Fibroblast of peridontal ligament (primary cell): Measurements from ENCODE around the gene PNPLA4.
A peak's percentile ranks its signal among the peaks of the same experiment; 100 is the strongest.

ENCODE experiments used
- DNase-seq: peaks from one replicate; pipeline ENCODE4 v3.0.0-alpha.2; 2010; ENCODE audit errors: extremely low read depth

The PNPLA4 gene, protein sequence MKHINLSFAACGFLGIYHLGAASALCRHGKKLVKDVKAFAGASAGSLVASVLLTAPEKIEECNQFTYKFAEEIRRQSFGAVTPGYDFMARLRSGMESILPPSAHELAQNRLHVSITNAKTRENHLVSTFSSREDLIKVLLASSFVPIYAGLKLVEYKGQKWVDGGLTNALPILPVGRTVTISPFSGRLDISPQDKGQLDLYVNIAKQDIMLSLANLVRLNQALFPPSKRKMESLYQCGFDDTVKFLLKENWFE

GRCh38 chrX:7927259-7928167 lies at the start of gene PNPLA4:
Gene PNPLA4 (minus strand): TSS chrX:7927413. CDS start chrX:7926119, 1,294 bp downstream.
- peak; percentile 64 for DNase-seq

GRCh38 chrX:7972586-7972985 lies 45.4 kb upstream of the PNPLA4 start:
- DNase-seq = no peak

DNA sequence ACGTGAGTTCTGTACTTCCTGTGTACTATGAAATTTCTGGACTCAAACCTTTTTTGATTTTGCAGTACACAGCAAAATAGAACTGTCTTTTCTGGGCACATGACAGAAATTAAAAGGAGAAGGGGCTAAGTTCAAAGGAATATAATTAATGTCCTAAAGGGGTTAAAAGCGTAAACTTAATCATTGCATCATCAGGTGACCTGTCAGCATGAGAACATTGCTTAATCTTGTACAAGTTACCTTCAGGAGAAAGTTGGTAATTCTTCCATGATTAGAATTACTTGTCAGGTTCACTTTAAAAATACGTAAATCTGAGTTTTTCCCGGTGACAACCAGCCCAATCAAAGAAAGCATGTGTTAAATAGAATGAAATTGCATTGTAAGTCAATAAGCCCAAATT lies 43.2 kb upstream of the PNPLA4 start:
- no peak for DNase-seq

- no peak for DNase-seq
Measured at GRCh38 chrX:7965436-7965835, 38.2 kb upstream of the PNPLA4 start.

DNA sequence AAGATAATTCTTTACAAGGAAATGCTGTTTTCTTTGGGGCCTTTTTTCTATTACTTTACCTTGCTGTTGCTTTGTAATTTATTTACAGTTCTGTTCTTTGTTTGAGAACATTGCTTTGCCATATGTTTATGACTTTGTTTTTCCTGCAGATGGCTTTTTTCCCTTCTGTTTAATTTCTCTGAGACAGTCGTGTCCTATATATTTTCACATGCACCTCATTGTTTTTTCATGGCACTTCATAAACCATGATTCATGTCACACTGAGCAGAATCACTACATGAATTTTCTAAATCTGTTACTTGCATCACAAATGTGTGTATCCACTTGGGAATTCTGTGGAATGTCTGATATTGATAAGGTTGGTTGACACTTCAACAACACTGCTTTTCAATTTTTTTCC lies 33.0 kb upstream of the PNPLA4 start:
- DNase-seq = no peak

GRCh38 chrX:7953446-7953845 lies 26.2 kb upstream of the PNPLA4 start:
- no peak for DNase-seq

- no peak for DNase-seq
Measured at GRCh38 chrX:7950865-7951264, 23.7 kb upstream of the PNPLA4 start.

DNA sequence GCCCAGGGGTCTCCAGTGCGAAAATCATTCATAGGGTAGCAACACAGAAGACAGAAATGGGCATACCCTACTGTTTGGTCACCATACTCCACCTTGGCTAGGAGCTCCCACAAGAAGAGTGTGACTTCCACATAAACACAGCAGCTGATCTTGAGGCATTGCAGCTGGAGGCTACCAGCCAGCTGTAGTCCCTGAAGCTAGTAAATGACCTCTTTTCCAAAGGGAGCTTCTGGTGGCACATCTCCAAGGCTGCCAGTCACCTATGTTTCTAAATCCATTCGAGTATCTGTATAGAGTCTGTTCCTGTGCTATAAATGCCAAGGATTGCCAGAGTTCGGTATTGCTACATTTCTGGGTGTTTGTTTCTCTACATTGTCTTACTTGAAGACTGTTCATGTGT lies 21.3 kb upstream of the PNPLA4 start:
- DNase-seq = no peak

DNA sequence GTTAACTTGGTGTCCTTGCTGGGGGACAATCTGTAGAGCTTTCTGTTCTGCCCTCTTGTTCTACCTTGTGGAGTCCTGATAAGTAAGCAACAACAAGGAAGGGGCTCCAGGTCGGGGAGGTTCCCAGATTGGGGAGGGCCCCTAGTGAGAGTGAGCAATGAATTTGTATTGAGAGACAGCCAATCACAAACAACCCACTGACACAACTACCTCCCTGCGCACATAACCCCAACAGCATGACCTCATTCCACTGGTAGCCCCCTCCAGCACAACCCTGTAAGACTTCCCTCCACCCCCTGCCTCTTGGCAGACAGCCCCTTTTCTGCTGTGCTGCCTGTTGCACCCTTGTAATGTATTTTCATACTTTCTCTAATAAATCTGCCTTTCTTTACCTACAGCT lies 19.7 kb upstream of the PNPLA4 start:
- DNase-seq = no peak

DNA sequence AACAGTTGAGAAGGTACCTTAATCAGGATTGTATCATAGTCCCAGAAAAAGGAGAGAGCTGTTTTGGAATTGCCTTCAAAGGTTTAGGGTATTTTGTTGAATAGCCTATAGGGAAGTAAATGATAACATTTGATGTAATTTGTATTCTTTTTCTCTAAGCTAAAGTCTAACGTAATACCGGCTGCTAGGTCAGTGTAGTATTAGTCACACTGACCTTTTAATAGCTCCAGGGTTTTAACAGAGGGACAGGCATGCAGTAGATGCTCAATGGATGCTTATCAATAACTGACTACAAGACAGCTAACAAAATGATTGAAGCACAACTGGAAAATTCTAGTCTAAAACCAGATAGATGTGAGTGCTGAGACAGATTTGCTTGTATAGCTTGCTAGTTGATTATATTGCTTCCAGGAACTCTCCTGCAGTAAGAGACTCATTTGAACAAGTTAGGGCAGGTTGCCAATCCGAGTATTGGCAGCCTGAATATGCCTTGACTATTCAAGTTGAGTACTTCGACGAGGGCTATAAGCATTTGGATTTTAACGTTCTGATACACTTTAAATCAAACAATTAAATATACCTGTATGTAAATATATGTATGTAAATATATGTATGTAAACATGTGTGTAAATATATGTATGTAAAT lies 16.5 kb upstream of the PNPLA4 start:
- DNase-seq = no peak

DNA sequence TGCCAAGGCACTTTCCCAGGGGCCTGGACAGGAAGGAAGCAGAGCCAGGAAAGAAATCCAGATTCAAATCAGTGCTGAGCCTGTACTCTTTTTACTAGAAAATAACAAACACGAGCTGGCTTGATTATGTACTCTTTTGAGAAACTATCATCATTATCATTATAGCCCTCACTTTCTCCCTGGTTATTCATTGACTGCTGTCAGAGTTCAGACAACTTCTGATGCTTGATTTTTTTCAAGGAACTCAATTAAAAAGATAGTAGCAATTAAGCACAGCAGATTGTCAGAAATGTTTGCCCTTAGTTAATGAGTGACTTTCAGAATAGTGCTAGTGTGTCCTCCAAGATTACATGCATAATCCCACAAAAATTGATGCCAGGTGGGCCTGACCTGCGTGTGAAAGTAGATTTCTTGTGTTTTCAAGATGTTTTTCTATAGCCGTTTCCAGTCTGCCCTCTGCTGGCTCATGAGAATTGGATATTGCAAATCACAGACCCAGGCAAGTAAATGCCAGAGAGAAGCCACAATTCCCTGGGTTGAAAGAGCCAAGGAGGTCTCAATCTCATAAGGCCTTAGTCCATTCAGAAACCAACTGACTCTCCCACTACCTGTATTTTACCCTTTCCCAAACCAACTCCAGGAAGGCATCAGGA lies 14.3 kb upstream of the PNPLA4 start:
- DNase-seq = peak; percentile 8

- no peak for DNase-seq
Measured at GRCh38 chrX:7934026-7934425, 6.8 kb upstream of the PNPLA4 start.

DNA sequence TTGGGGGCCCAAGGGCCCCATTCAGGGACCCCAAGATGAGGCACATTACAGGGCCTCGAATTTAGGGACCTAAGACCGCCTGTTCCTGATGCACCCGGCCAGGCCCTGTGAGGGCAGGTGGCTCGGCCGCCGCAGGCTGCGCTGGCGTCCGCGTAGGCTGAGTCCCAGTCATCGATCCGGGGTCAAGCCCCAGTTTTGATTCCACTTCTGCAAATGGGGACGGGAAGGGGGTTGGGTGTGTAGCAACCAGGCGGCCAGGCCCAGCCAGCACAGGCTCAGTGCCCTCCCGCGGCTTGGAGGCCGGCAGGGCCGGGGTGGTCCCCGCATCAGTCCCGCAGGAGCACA lies 327 bp downstream of the PNPLA4 start:
- no peak for DNase-seq

- peak; percentile 31 for DNase-seq
Measured at GRCh38 chrX:7926501-7926900, 712 bp downstream of the PNPLA4 start.

GRCh38 chrX:7925867-7926472 lies 1.2 kb downstream of the PNPLA4 start:
- peak; percentile 70 for DNase-seq

GRCh38 chrX:7921750-7922149 lies 5.5 kb downstream of the PNPLA4 start:
- no peak for DNase-seq

DNA sequence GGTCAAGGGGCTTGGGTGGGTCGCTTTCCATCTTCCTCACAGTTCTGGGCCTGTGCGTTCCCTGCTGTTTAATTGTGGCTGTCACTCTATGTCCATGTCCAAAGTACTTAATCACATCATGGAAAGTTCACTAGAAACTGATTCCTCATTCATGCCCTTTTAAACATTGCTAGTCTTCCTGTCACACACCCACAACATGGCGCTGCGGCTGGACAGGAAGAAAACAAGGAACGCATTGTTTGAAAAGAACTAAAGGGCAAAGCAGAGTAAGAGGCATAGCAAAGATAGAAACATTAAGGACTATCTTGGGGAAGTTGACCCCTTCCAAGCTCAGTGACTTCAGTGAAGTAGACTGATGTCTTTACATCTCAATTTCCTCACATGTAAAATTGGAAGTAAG lies 18.4 kb downstream of the PNPLA4 start:
- no peak for DNase-seq

- DNase-seq = peak; percentile 19
Measured at GRCh38 chrX:7904562-7904961, 22.7 kb downstream of the PNPLA4 start.

GRCh38 chrX:7891928-7892327 lies 35.3 kb downstream of the PNPLA4 start:
- DNase-seq = no peak

DNA sequence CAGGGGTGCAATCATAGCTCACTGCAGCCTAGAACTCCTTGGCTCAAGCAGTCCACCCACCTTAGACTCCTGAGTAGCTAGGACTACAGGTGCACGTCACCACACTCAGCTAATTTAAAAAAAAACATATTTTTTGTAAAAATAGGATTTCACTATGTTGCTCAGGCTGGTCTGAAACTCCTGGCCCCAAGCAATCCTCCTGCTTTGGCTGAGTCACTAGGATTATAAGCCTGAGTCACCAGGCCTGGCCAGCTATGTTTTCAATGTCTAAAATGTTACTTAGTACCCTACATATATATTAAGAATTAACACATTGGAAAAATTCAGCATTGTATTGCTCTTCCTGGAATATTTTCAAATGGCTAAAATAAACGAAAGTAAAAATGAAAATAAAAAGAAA lies 37.5 kb downstream of the PNPLA4 start:
- peak; percentile 8 for DNase-seq

DNA sequence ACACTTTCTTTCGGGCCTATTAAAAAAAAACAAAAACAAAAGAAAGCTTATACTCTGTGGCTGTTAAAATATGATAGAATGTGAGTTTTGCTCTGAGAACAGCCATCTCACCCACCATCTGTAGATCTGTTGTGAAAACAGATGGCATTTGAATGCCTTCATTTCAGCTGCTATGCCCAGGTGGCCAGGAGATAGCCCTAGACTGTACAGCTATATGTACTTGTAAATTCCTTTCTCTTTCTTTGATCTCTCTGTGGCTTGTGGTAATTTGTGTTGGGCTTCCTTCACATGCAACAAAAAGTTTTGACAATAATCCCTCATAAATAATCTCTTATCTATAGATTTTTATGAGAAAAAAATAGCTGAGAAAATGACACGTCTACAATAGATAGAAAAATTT lies 38.1 kb downstream of the PNPLA4 start:
- DNase-seq = no peak

- DNase-seq = no peak
Measured at GRCh38 chrX:7876957-7877356, 50.3 kb downstream of the PNPLA4 start.
